ENCODE results near the gene UBE2E2.

The UBE2E2 gene

DNA sequence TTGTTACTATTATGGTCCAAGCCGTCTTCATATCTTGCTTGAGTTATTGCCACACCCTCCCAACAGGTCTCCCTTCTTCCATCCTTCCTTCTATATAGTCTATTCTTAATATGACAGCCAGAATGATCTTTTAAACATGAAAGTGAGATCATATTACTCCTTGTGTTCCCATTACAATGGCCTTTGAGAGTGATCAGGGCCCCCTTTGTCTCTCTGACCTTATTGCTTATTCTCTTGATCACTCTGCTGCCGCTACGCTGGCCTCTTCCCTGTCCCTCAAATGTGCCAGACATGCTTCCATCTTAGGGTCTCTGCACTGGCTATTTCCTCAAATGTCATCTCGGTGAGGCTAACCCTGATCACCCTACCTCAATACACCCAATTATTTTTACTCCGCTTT lies 38.1 kb downstream of the UBE2E2 start:
- no peak for DNase-seq

DNA sequence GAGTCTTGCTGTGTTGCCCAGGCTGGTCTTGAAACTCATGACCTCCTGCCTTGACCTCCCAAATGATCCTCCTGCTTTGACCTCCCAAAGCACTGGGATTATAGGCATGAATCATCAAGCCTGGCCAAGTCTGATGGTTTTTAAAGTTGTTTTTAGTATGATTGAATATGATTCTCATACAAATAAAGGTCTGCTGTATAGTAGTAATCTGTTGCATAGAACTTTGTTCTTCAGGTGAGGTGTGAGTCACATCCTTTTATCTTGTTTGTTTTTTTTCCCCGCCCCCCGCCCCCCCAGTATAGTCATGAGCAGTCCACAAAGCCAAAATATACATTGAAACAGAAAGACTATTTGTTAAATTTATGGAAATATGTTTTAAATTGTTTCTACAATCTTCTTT lies 39.0 kb downstream of the UBE2E2 start:
- no peak for DNase-seq

- no peak for DNase-seq
Observed at GRCh38 chr3:23244324-23245041, 41.4 kb downstream of the UBE2E2 start.

DNA sequence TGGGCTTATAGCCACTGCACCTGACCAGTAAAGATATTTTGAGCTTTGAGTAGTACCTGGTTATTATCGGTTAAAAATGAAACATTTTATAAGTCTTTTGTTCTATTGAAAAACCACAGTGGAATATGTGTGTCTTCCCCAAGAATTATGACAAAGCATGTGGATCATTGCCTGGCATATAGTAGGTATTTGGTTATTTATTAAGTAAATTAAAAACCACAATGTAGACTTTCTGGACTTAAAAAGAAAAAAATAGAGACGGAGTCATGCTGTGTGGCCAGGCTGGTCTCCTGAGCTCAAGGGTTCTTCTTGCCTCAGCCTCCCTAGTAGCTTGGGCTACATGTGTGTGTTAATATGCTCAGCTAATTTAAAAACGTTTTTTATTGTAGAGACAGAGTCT lies 43.5 kb downstream of the UBE2E2 start:
- no peak for DNase-seq

- no peak for DNase-seq
Observed at GRCh38 chr3:23248594-23249131, 45.5 kb downstream of the UBE2E2 start.

GRCh38 chr3:23249961-23250360 lies 46.8 kb downstream of the UBE2E2 start:
- no peak for DNase-seq

DNA sequence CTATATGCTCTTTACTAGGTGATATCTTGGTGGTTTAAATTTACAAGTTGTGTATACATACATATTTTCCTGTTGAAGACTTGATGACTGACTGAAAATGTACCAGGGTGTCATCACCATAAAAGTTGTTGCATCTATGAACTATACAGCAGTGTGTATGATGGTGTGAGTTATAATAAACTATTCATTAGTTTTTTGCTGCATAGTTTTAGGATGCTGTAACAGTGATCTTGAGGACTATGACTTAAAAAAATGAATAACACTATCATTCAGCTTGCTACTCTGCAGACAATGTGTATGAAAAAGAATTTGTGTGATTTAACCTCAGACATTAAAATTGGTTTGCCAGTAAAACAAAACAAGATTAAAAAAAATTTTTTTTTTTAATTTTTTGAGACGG lies 49.0 kb downstream of the UBE2E2 start:
- no peak for DNase-seq

DNA sequence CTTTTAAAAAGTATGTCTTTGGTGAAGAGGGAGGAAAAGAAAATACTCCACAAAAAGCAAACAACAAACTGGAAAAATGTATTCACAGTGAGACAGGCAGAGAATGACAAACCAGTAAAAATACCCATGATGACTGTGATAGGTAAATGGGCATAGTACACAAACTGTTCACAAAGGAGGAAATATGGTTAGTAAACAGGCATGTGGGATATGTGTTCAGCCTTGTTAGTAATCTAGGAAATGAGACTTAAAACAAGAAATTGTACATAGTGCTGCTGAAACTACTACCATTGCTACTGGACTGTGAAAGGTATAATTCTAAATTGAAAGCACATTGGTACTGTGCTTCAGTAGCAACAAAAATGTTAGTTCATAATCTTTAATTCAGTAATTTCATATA lies 50.1 kb downstream of the UBE2E2 start:
- DNase-seq = no peak

DNA sequence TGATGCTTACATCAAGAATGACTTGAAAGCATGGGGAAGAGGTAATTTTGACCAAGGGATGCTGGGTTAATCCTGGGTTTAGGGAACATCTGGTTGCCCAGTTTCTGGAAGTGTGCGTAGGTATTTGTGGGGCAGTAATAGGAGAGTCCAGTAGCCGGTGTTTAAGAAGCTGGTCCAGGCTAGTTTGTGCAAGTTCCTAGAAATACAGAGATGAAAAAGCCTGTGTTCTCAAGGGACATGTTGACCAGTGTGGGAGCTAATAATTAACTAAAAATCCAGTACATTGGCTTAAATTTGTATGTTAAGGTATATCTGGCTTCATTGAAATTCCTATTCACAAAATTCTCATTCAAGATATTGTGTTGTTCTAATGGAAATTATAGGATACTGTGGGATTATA lies 51.2 kb downstream of the UBE2E2 start:
- DNase-seq = no peak

- DNase-seq = peak; percentile 58 to 79
Observed at GRCh38 chr3:23254835-23255234, 51.7 kb downstream of the UBE2E2 start.

- no peak for DNase-seq
Observed at GRCh38 chr3:23256741-23257435, 53.8 kb downstream of the UBE2E2 start.

DNA sequence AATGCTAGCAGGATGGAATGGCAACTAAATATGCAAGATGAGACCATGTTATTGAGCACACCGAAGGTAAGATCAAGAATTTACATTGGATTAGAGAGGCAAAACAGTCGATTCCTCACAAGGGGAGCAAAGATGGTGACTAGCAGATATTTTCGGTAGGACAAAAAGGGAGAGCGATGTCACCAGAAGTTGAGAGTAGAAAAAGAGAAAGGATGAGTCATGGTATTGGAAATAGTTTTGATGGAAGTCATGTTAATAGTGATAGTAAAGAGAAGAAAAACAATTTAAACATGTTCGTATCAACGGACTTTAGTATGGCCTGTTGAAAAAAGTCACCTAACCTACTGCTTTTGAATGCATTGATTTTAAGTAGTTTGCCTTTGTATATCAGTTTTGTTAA lies 55.0 kb downstream of the UBE2E2 start:
- DNase-seq = no peak

- no peak for DNase-seq
Observed at GRCh38 chr3:23259515-23259914, 56.4 kb downstream of the UBE2E2 start.

DNA sequence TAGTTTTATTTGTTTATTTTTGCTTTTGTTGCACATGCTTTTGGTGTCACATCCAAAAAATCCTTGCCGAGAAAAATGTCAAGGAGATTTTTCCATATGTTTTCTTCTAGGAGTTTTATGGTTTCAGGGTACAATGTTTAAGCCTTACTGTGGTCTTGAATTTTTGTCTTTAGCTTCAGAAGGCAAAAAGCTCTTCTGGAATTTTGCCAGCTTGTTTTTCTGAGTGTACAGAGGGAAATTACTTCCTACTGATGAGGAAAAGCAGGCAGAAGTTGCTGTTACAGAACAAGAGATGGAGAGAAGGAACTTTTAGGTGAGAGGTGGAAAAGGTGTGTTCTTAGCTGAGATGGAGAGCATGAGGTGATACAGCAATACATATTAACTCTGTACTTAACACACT lies 59.6 kb downstream of the UBE2E2 start:
- DNase-seq = no peak

DNA sequence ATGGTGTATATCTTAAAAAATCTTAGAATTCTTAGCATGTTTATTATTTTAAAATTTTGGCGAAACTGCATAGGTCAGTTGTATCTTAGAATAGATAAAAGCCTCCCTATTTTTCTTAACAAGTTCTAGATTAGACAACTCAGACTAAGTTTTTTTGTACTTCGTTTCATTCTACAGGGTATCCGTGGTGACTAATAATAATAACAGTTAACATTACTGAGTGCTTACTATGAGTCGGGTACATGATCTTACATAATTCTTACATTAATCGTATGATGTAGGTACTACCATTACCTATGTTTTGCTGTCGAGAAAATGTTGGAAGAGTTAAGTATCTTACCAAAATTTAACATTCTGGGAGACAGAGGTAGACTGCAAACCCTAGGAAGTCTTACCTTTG lies 60.7 kb downstream of the UBE2E2 start:
- DNase-seq = no peak

DNA sequence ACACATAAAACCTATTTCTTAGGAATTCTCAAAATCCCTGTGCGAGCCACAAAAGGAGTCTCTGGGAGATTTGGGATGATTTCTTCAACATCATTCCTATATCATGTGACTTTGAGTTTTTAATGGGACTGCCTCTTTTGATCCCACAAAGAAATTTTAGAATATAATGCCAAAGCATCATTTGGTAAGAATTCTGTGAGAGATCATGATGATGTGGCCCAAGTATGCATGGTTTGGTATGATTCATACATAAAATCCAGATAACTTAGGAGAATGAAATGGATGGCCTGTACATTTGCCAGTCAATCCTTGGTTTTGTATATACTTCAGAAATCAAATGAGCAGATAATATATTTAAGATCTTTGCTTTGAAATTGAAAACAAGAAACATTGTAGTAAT lies 61.3 kb downstream of the UBE2E2 start:
- DNase-seq = no peak

DNA sequence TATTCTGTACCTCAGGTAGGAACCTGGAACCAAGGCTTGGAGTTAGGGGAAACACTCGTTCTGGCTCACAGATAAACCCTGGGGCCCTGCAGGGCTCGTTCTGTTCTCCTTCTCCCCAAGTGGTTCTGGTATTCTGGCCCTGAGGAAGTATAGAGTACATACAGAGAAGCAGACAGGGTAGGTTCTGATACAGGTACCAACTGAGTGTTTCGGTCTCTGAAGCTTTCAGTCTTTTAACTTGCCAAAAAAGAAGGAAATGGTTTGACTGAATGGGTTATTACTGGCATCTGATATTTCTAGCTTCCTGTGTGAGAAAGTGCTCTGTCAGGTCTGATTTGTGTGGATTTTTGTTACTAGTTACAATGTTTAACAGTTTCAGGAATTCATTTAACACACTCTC lies 67.3 kb downstream of the UBE2E2 start:
- DNase-seq = no peak

DNA sequence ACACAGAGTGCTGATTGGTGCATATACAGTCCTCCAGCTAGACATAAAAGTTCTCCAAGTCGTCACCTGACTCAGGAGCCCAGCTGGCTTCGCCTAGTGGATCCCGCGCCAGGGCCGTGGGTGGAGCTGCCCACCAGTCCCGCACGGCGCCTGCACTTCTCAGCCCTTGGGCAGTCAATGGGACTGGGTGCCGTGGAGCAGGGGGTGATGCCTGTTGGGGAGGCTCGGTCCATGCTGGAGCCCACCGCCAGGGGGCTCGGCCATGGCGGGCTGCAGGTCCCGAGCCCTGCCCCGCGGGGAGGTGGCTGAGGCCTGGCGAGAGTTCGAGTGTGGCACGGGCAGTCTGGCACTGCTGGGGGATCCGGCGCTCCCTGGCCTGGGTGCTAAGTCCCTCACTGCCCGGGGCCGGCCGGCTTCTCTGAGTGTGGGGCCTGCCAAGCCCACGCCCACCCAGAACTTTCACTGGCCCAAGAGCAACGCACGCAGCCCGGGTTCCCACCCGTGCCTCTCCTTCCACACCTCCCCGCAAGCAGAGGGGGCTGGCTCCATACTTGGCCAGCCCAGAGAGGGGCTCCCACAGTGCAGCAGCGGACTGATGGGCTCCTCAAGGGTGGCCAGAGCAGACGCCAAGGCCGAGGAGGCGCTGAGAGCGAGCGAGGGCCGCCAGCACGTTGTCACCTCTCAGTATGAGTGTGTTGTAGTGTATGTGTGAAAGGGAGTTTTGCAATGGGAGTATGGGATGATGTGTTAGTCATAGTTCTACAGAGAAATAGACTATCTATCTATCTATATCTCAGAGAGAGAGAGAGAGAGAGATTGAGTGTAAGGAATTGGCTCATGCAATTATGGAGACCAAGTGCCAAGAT lies 69.0 kb downstream of the UBE2E2 start:
- no peak for DNase-seq

- DNase-seq = no peak
Observed at GRCh38 chr3:23272820-23273219, 69.7 kb downstream of the UBE2E2 start.

DNA sequence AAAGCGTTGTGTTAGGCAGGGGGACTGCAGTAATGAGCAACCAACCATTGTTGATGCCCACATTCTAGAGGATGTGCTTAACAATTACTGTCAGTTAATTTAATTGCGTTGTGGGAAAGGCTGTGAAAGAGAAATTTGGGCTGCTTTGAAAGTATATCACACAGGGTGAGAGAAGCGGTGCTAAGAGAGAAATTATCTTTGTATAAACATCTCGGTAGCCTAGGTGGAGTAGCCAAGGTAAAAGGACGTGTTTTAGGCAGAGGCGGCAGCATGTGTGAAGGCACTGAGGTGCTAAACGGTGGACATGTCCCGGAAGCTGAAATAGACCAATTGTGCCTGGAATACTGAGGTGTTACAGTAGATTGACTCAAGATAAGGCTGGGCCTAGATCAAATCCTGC lies 71.9 kb downstream of the UBE2E2 start:
- DNase-seq = no peak

DNA sequence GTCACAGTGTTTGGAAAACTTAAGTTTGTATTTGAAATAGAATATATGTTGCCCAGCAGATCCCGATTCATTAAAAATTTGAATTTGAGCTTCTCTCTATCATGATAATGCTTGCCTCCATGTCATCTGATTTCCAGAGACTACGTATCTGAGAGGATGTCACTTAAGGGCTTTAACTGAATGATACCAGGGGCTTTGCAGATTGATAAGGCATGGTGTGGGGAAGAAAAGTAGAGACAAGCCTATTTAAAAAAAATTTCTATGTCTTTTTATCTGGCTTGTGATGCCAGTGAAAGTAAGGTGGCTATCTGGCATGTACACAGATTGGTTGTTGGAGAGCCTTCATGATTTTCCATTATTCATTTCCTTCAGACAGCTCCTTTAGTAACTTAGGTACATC lies 72.7 kb downstream of the UBE2E2 start:
- no peak for DNase-seq

GRCh38 chr3:23276913-23277658 lies 74.0 kb downstream of the UBE2E2 start:
- DNase-seq = no peak

DNA sequence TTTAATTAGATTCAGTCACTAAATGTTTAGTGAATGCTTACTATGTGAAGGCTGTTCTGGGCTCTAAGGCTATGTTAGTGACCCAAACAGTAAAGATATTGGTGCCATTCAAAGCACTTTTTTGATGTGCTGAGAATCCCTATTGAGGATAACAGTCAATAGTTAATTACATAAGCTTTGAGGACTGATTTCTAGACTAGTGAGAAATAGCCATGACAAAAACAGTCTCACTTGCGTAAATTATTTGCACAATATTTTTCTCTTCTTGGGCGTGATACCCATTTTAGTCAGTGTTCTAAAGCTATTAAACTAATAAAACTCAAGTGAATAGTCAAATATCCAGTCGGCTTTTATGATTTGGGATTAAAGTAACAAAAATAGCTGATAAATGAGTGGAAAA lies 74.6 kb downstream of the UBE2E2 start:
- DNase-seq = no peak
